CD4-positive, alpha-beta T cell (primary cell): ENCODE data around the gene STK11. TPM values are rescaled to one million over a fixed set of nuclear protein-coding genes. Genes with fewer than 3 reads are reported as not detected.

Experiments
- ATAC-seq: fragments of 200-7000 bp; cut with Tn5 transposase; one replicate; pipeline ENCODE4 v1.10.0; 2022; ENCODE audit warnings: mild to moderate bottlenecking; ENCODE audit not compliant: poor library complexity
- CTCF ChIA-PET: fragments of 350-600 bp; sonication (Branson Sonifier 250); formaldehyde crosslinking; loops from one replicate; lab custom pipeline; 2021; ENCODE audit warnings: antibody characterized with exemption, inconsistent platforms; lab: Charles Lee
- POLR2A ChIA-PET: fragments of 350-600 bp; sonication (Branson Sonifier 250); formaldehyde crosslinking; loops from one replicate; lab custom pipeline; 2021; ENCODE audit warnings: antibody characterized with exemption, inconsistent platforms; lab: Charles Lee
- DNase-seq, 14 experiments: peaks; one replicate each; pipeline ENCODE4 v3.0.0-alpha.2; 2013 to 2020; ENCODE audit warnings: mixed read lengths in 2 of 14
- H3K27ac ChIP-seq, 2 donors: one replicate each; pipeline versions ENCODE4 v1.5.1 to v1.7.0; 2013; ENCODE audit warnings: low read length in 2 of 2, low read depth in 1 of 2, mild to moderate bottlenecking in 1 of 2
- H3K27me3 ChIP-seq, 2 experiments: 1 replicate in 1 of 2; 2 replicates in 1 of 2; pipeline versions ENCODE4 v1.6.1 to v1.7.0; 2013; ENCODE audit warnings: low read length in 2 of 2, control low read depth in 1 of 2, mild to moderate bottlenecking in 1 of 2, moderate library complexity in 1 of 2; ENCODE audit not compliant: insufficient read depth in 2 of 2, control insufficient read depth in 1 of 2
- H3K36me3 ChIP-seq: one replicate; pipeline ENCODE4 v1.6.1; 2013; ENCODE audit warnings: low read length, control low read depth; ENCODE audit not compliant: insufficient read depth
- H3K4me1 ChIP-seq: one replicate; pipeline ENCODE4 v1.6.1; 2013; ENCODE audit warnings: low read length, control low read depth; ENCODE audit not compliant: insufficient read depth
- H3K4me3 ChIP-seq: one replicate; pipeline ENCODE4 v1.5.1; 2013; ENCODE audit warnings: mild to moderate bottlenecking, low read length, moderate library complexity
- H3K9me3 ChIP-seq, 2 experiments: 1 replicate in 1 of 2; 2 replicates in 1 of 2; pipeline versions ENCODE4 v1.6.1 to v1.7.0; 2013; ENCODE audit warnings: low read length in 2 of 2, mild to moderate bottlenecking in 2 of 2, control low read depth in 1 of 2, moderate library complexity in 1 of 2; ENCODE audit not compliant: control insufficient read depth in 1 of 2, insufficient read depth in 1 of 2
- H3K27ac Mint-ChIP-seq: one replicate; pipeline ENCODE4 v1.8.0; 2020; ENCODE audit warnings: mixed read lengths
- H3K27me3 Mint-ChIP-seq: one replicate; pipeline ENCODE4 v1.8.0; 2021; ENCODE audit warnings: mixed read lengths
- H3K36me3 Mint-ChIP-seq: one replicate; pipeline ENCODE4 v1.8.0; 2021; ENCODE audit warnings: low read depth, mixed read lengths
- H3K4me1 Mint-ChIP-seq: one replicate; pipeline ENCODE4 v1.8.0; 2021; ENCODE audit warnings: low read depth, mixed read lengths
- H3K4me3 Mint-ChIP-seq: one replicate; pipeline ENCODE4 v1.8.0; 2020; ENCODE audit warnings: mild to moderate bottlenecking, mixed read lengths
- H3K9me3 Mint-ChIP-seq: one replicate; pipeline ENCODE4 v1.8.0; 2020; ENCODE audit warnings: mixed read lengths
- intact Hi-C, 2 experiments: fragments of 100-400 bp; cut with DNase I in 1 of 2; cut with micrococcal nuclease in 1 of 2; formaldehyde crosslinking; loops; one replicate each; pipeline versions ENCODE4 v1.15.1 to v1.9.0; 2023 to 2025; cut with DNase I, micrococcal nuclease
- total RNA-seq, 174 experiments: library from RNA in 2 of 174; stranded (reverse) in 2 of 174; gene quantifications; one replicate each; pipeline ENCODE4 v1.2.3 and lab custom pipeline; 2021 to 2026
- TF ChIP-seq, protein P1 (sequence below): fragments of 200-600 bp; IDR thresholded peaks from one replicate; pipeline ENCODE4 v1.8.0; 2022; ENCODE audit warnings: antibody characterized with exemption, mild to moderate bottlenecking

STK11 gene
- total RNA-seq, 2 experiments from 2014 or later, result 49.7 to 53.0 TPM

DNA sequence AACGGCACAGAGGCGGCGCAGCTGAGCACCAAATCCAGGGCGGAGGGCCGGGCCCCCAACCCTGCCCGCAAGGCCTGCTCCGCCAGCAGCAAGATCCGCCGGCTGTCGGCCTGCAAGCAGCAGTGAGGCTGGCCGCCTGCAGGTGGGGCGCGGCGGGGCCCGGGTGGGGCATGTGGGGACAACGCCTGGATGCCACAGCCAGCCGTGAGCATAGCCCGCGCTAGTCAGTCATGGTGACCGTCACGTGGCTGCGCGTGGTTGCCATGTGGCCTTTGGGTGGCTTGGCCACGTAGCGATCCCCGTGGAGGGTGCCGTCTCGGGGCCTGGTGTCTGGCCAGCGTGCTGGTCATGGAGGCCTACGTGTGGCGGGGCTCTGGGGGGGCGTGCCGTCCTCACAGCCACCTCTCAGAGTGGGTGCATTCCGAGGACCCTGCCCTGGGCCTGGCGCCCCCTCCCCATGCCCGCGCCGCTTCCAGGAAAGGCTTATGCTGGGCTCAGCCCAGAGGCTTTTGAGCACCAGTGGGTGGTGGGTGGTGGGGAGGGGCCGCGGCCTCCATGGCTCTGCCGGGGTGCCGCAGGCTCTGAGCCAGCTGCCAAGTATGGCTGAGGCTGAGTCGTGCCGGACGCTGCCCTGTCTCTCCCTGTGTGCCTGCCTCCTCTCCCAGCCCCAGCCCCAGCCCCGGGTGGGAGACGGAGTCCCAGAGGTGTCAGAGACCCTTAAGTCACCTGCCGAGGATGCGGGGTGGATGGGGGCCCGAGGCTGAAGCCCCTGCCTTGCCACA, 21.1 kb downstream of the STK11 start:
- Mint-ChIP-seq H3K4me1 (no peaks in the 10 kb centered on the region), H3K36me3 (peaks cover 7% of the 10 kb centered on the region), H3K9me3 (no peaks in the 10 kb centered on the region), H3K4me3 (no peak overlapping the region), H3K27me3 (no peaks in the 10 kb centered on the region), H3K27ac (no peak overlapping the region)
- H3K36me3 ChIP-seq, result peaks cover 30% of the 10 kb centered on the region
- no peak overlapping the region for H3K4me3 ChIP-seq
- H3K27me3 ChIP-seq, result no peaks in the 10 kb centered on the region
- CTCF ChIA-PET, result no interaction called here
- no peaks in the 10 kb centered on the region for H3K4me1 ChIP-seq
- ATAC-seq (no peak), DNase-seq (no peak)
- no peak overlapping the region for H3K27ac ChIP-seq
- H3K9me3 ChIP-seq, result peaks cover 0 to 5% of the 10 kb centered on the region in 2 experiments
- intact Hi-C loops, result no loop called here
- TF ChIP-seq, protein P1, sequence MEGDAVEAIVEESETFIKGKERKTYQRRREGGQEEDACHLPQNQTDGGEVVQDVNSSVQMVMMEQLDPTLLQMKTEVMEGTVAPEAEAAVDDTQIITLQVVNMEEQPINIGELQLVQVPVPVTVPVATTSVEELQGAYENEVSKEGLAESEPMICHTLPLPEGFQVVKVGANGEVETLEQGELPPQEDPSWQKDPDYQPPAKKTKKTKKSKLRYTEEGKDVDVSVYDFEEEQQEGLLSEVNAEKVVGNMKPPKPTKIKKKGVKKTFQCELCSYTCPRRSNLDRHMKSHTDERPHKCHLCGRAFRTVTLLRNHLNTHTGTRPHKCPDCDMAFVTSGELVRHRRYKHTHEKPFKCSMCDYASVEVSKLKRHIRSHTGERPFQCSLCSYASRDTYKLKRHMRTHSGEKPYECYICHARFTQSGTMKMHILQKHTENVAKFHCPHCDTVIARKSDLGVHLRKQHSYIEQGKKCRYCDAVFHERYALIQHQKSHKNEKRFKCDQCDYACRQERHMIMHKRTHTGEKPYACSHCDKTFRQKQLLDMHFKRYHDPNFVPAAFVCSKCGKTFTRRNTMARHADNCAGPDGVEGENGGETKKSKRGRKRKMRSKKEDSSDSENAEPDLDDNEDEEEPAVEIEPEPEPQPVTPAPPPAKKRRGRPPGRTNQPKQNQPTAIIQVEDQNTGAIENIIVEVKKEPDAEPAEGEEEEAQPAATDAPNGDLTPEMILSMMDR, result no peak
- POLR2A ChIA-PET, result no interaction called here

DNA sequence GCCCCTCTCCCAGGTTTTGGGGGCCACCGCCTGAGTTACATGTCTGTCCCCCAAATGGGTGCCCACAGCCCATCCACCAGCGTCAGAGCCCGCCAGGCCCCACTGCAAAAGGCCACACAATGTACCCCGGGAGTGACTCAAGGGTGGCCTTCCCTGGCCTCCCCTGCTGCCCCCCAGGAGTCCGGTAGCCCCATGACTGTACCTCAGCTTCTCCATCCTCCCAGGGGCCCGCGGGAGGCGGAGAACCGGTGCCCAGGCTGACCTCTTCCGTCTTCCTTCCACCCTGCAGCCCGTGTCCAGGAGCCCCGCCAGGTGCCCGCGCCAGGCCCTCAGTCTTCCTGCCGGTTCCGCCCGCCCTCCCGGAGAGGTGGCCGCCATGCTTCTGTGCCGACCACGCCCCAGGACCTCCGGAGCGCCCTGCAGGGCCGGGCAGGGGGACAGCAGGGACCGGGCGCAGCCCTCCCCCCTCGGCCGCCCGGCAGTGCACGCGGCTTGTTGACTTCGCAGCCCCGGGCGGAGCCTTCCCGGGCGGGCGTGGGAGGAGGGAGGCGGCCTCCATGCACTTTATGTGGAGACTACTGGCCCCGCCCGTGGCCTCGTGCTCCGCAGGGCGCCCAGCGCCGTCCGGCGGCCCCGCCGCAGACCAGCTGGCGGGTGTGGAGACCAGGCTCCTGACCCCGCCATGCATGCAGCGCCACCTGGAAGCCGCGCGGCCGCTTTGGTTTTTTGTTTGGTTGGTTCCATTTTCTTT, 21.9 kb downstream of the STK11 start:
- no peaks in the 10 kb centered on the region for H3K9me3 Mint-ChIP-seq
- DNase-seq (no peak), ATAC-seq (no peak)
- peaks cover 24% of the 10 kb centered on the region for H3K36me3 ChIP-seq
- H3K4me3 Mint-ChIP-seq, result no peak overlapping the region
- intact Hi-C loops, result no loop called here
- peaks cover 7% of the 10 kb centered on the region for H3K36me3 Mint-ChIP-seq
- TF ChIP-seq, protein P1, result no peak
- H3K27me3 Mint-ChIP-seq, result no peaks in the 10 kb centered on the region
- H3K9me3 ChIP-seq, result peaks cover 0 to 5% of the 10 kb centered on the region in 2 experiments
- H3K27ac Mint-ChIP-seq, result no peak overlapping the region
- no peaks in the 10 kb centered on the region for H3K4me1 Mint-ChIP-seq
- no peaks in the 10 kb centered on the region for H3K4me1 ChIP-seq
- ChIA-PET POLR2A (no interaction called here), CTCF (no interaction called here)
- H3K27ac ChIP-seq, result no peak overlapping the region
- H3K4me3 ChIP-seq, result no peak overlapping the region
- no peaks in the 10 kb centered on the region for H3K27me3 ChIP-seq

DNA sequence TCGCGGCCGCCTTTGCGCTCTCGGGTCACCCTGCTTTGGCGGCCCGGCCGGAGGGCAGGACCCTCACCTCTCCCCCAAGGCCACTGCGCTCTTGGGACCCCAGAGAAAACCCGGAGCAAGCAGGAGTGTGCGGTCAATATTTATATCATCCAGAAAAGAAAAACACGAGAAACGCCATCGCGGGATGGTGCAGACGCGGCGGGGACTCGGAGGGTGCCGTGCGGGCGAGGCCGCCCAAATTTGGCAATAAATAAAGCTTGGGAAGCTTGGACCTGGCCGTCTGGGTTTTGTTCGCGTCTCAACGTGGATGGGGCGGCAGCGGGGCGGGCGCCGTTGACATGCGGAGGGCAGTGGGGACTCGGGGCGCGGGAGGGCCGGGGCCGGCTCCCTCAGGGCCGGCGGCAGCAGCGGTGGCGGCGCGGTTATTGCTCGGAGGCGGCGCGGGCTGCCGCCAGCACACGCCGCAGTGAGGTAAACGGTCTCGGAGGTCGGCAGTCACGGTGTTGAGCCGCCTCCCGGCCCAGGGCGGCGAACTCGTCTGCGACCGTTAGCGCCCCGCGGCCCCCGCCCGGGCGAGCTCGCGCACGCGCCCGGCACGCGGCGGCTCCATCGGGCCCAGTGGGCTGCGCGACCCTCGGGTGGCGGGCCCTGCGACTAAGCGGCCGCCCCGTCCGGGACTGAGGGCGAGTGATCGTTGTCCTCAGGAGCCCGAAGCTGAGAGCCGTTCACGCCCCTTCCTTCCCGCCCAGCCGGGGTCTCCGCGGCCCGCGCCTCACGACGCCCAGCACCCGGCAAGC, 22.8 kb downstream of the STK11 start:
- Mint-ChIP-seq H3K4me1 (no peaks in the 10 kb centered on the region), H3K9me3 (no peaks in the 10 kb centered on the region), H3K27me3 (no peaks in the 10 kb centered on the region), H3K36me3 (peaks cover 3% of the 10 kb centered on the region), H3K4me3 (no peak overlapping the region), H3K27ac (no peak overlapping the region)
- ATAC-seq (no peak), DNase-seq (no peak)
- ChIA-PET POLR2A (no interaction called here), CTCF (no interaction called here)
- Histone ChIP-seq H3K27me3 (no peaks in the 10 kb centered on the region), H3K4me1 (no peaks in the 10 kb centered on the region), H3K9me3 (peaks cover 0 to 5% of the 10 kb centered on the region in 2 experiments), H3K4me3 (no peak overlapping the region), H3K36me3 (peaks cover 18% of the 10 kb centered on the region), H3K27ac (no peak overlapping the region)
- intact Hi-C loops, result no loop called here
- TF ChIP-seq, protein P1, result no peak
